Fibroblast of pulmonary artery (primary cell): Measurements from ENCODE around the gene GREB1L.

Source experiments
- DNase-seq: peaks from one replicate; pipeline ENCODE4 v3.0.0-alpha.2; 2010; ENCODE audit warnings: low read depth
- H3K4me3 ChIP-seq: replicated peaks from 2 replicates; pipeline ENCODE4 v1.5.1; 2011; ENCODE audit warnings: low read depth, mild to moderate bottlenecking, control low read depth, low read length, moderate library complexity
- TF ChIP-seq, protein P1 (sequence below): IDR thresholded peaks from 2 replicates; pipeline ENCODE4 v1.5.1; 2011; ENCODE audit warnings: mild to moderate bottlenecking, control low read depth, low read length, inconsistent platforms; ENCODE audit errors: missing control alignments

Gene GREB1L

DNA sequence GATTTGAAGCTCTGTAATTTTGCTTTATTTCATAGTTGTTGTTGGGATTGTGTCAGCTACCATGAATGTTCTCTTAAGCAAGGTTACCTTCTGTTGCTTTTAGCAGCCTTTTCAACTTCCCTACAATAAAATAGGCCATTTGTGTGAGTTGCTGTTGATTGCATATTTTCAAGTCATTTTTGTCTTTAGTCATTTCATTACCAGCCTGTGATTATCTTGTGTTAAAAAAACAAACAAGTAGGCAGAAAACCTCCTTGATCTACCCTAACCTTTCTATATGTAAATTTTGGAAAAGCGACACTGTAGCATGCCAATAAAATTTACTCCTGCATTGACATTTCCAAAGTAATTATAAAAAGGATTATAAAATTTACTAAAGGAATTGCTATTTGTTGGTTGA is 19.3 kb downstream of the GREB1L start:
- H3K4me3 ChIP-seq, result no peak overlapping the region
- TF ChIP-seq, protein P1, sequence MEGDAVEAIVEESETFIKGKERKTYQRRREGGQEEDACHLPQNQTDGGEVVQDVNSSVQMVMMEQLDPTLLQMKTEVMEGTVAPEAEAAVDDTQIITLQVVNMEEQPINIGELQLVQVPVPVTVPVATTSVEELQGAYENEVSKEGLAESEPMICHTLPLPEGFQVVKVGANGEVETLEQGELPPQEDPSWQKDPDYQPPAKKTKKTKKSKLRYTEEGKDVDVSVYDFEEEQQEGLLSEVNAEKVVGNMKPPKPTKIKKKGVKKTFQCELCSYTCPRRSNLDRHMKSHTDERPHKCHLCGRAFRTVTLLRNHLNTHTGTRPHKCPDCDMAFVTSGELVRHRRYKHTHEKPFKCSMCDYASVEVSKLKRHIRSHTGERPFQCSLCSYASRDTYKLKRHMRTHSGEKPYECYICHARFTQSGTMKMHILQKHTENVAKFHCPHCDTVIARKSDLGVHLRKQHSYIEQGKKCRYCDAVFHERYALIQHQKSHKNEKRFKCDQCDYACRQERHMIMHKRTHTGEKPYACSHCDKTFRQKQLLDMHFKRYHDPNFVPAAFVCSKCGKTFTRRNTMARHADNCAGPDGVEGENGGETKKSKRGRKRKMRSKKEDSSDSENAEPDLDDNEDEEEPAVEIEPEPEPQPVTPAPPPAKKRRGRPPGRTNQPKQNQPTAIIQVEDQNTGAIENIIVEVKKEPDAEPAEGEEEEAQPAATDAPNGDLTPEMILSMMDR, result no peak
- DNase-seq, result no peak

DNA sequence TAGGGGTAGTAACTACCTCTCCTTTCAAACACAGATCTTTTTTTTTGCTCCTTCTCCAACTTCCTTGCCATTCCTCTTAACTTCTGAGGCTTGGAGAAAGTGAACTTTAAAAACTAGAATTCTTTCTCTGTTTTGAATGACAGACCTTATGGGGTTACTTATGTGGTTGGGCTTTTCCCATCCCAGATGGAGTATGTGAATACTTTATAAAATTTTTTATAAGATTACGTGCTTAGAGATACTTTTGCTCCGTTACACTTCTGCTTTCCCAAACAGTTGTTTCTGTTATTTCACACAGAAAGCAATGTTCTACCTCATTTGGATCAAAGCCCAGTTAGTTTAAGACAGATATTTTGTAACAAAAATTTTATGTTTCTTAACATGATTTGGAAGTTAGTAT is 20.2 kb downstream of the GREB1L start:
- H3K4me3 ChIP-seq, result no peak overlapping the region
- TF ChIP-seq, protein P1, result no peak
- no peak for DNase-seq

DNA sequence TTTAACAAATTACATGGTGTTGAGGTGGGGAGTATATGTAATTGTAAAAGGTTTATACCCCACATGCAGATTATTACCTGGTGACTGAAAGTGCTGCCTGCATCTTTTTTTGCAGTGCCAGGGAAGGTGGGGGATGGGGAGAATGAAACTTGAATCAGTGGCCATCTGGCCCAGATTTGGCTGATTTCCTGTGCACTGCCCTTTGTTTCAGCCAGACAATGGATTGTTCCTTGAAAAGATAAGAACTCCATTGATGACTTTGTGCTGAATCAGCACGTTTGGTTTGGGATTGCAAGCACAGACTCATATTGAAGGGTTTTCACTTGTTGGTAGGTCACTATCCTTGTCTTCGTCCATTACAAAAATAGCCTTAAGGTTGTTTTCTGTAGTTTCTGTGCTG is 20.9 kb downstream of the GREB1L start:
- DNase-seq, result no peak
- TF ChIP-seq, protein P1, result no peak
- no peak overlapping the region for H3K4me3 ChIP-seq

DNA sequence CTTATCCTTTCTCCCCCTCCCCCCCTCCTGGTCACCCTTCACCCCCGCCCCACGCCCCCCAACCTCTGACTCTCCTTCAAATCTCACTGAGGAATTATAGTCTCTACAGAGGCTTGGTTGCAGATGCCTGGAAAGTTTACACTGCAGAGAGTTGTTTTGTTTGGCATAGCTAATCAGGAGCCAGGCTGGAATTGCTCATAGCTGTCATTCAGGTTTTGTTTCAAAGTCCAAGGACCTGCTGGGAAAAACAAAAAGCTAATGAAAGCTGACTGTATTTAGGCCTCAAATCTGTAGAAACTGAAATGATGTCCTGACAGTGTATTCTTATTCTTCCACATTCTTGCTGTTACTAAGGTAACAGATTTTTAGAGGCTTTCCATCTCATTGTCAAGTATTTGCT is 22.6 kb downstream of the GREB1L start:
- TF ChIP-seq, protein P1, result no peak
- DNase-seq, result peak; percentile 47
- no peak overlapping the region for H3K4me3 ChIP-seq

DNA sequence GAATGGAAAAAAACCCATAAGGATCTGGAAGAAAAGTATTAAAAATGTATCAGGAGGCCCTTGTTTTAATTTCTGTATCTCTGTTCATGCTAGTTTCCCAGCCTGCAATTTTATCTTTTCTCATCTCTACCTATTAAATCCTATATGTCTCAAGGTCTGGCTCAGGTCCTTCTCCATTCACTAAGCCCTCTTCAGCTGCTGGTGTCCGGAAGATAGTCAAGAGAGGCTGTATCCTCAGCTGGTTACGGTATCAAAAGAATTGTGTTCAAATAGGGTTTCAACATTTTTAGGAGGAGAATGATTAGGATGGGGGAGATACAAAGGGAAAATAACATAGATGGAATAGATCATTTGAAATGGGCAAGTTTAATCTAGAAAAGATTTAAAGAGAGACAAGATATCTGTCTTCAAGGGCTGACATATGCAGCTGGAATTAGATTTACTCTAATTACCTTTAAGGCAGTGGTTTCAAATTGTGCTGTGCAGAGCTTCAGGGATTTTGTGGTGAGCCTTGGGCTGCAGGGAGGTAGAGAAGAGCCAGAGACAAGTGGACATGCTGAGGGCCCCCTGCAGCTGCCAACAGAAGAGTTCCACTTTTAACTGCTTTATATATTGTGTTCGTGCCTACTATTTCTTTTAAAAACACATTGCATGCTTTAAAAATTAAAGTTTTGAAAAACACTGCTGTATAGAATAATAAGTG is 24.1 kb downstream of the GREB1L start:
- TF ChIP-seq, protein P1, result no peak
- no peak for DNase-seq
- H3K4me3 ChIP-seq, result no peak overlapping the region

DNA sequence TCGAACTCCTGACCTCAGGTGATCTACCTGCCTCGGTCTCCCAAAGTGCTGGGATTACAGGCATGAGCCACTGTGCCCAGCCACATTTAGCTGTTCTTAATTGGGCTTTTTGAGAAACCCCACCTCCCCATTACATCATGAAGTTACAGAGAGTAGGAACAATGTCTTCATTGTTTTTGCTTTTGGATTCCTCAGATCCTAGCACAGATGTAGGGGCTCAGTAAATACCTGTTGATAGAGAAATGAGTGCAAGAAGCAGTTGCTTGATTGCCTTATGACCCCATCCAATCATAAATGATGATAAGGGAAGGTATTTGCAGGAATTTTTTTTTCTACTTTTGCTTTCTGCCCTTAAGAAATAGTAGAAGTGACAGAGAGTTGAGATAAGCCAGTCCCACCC is 25.4 kb downstream of the GREB1L start:
- H3K4me3 ChIP-seq, result no peak overlapping the region
- TF ChIP-seq, protein P1, result no peak
- no peak for DNase-seq

DNA sequence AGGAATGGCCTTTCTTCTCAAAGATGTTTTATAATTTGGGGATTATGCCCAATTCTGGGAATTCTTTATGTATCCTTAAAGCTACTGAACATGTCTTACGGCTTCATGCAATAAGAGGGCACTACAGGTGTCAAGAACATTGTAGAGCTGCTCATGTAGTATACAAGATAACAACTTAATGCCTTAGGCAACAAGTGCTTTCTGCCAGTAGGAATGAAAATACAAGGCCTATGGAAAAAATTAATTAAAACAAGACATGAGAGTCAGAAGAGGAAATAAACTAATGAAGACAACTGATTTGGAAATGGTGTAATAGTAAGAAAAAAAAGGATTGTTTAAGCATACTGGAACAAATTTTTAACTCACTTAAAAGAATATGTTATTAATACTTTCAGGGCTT is 27.3 kb downstream of the GREB1L start:
- TF ChIP-seq, protein P1, result no peak
- H3K4me3 ChIP-seq, result no peak overlapping the region
- no peak for DNase-seq
